Anterior cingulate cortex (tissue), 58 donors: ENCODE data around the gene CTBP2.

ENCODE experiments used
- DNase-seq, 58 donors: peaks; one replicate each; lab custom pipeline; 2025; lab: John Stamatoyannopoulos, UW

The CTBP2 gene

DNA sequence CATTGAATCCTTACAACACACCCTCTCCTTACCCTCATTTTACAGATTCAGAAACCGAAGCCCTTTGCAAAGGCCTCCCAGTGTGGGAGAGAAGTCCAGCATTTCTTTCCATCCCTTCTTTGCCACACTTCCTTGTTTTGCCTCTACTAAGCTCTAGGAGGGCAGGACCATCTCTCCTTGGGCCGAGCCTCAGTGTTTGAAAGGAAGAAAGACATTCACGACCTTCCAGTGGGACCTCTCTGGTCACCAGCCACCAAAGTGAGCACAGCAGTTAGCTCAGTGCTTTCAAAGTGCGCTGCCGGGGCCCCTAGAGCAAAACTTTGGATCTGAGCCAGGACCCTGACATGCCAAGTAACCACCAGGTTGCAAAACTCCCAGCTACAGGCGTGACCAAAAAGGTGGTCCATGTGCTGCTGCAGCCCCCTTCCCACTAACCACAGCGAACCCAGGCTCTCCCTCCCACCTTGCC lies 12.4 kb downstream of the CTBP2 start:
- peak in 1 of 58 donors; percentile 32 for DNase-seq

DNA sequence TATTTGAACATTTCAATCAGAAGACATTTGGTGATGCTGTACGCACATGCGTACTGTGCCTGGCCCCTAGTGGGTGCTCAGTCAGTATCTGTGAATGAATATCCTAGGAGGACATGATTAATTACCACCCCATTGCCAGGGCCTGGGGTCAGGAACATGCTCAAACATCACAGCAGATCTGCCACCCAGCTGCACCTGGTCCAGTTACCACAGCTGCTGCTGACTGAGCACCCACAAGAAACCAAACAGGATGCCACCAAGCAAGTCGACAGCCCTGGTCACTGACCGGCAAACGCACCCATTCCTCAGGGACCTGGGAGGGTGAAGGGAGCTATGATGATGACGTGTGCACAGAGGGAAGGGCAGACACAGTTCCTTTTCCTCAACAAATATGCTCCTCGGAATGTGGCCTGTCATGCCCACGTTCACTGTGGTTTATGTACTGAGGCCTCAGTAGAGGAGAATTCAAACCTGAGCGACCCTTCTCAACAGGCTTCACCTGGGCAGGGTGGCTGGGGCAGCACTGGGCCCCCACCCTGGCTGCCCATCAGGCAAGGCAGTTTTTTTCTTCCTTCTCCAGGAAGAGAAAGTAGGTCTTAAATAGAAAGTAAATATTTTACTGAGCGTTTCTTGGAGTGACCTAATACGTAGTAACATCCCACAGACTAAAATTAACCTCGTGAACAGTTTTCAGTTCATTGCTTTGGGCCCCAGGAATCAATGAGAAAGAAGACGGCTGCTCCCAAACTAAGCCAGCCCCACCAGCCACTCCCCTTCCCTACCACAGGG lies 13.4 kb downstream of the CTBP2 start:
- DNase-seq = no peak

DNA sequence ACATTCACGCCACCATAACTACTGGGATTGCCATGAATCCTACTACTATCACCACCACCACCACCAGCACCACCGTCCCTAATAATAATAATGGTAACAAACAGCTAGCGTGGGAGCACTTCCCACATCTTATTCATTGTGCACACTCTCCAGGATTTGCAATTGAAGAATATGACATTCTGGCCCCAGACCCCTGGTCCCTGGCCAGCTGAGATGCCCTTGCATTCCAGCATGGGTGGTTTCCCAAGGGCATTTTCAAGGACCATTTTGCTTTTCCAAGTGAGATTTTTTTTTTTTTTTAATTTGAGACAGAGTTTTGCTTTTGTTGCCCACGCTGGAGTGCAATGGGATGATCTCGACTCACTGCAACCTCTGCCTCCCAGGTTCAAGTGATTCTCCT lies 14.7 kb downstream of the CTBP2 start:
- no peak for DNase-seq

DNA sequence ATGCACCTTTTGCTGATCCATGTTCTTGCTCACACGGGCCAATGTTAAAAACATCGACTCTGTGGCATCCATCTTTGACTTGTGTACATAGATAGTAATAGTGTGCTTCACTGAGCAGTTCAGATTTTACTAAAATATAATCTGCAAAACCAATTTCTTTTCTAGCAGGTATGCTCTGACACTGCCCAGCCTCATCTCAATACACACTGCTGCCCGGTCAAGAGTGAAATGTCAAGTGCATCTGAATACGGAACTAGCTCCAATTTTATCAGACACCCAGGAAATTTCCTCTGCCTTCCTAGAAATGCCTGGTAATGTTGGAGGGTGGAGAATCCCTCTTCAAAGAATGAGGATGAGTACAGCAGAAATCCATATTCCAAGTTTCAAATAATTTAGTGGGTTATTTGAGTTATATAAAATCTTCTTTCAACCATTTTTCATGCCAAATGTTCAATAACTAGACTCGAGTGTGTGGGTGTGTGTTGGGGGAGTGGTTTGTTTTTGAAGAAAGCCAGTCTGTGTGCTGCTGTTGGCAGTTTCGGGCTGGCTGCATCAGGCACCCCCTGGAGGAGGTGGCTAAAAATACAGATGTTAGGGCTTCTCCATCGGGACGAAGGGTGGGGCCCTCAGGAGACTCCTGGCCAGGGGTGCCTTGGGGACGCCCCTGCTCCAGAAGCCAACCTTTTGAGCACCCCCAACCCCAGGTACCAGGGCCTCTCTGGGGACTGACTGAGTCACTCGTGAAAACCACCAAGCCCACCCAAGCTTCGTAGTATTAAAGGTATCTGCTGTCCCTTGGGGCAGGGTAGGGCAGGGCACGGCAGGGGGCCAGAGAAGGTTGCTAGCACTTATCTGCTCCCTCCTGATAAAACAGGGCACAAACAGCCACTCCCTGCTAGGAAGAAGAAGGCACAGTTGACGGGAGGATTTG lies 15.4 kb downstream of the CTBP2 start:
- DNase-seq = peak in 25 of 58 donors; percentile 12 to 64 (median 32)

GRCh38 chr10:125144206-125144605 lies 16.2 kb downstream of the CTBP2 start:
- peak in 3 of 58 donors; percentile 22 to 34 (median 31) for DNase-seq

GRCh38 chr10:125142946-125143345 lies 17.4 kb downstream of the CTBP2 start:
- no peak for DNase-seq

- no peak for DNase-seq
These were observed 18.4 kb downstream of the CTBP2 start for GRCh38 chr10:125141860-125142484.

GRCh38 chr10:125141150-125141859 lies 19.1 kb downstream of the CTBP2 start:
- DNase-seq = no peak

- DNase-seq = no peak
These were observed 20.2 kb downstream of the CTBP2 start for GRCh38 chr10:125140151-125140550.

DNA sequence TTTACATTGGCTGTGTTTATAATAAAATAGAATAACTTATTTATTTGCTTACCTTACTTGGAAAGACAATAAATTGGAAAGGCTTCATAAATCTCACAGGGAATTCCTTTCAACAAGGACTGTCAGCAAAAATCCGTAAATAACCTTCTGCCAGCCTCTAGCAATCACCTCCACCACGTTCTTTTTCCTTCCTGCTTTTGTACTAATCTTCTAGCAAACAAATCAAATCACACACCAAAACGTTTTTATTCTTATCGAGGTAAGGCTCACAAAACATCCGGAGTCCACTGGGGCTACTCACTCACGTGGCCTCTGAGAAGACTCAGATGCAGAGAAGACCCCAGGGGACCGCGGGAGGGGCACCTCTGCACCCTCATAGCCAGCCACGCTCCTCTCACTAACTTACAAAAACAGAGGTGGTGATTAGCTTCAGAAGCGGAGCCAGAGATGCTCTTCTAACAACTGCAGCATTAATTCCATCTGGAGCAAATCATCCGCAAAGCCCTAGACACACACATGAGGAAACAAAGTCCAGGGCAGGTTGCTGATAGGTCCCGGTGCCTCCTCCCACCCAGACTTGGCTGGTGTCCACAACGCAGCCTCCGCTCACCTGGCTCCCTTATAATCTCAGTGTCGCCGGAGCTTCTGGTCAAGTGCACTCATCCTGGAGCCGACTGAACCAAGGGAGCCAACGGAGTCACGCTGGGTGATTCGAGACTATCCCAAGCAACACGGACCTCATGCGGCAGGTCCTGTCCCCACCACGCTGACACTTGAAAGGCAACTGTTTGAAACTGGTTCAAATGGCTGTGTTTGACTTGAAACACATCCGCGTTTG lies 22.5 kb downstream of the CTBP2 start:
- no peak for DNase-seq

DNA sequence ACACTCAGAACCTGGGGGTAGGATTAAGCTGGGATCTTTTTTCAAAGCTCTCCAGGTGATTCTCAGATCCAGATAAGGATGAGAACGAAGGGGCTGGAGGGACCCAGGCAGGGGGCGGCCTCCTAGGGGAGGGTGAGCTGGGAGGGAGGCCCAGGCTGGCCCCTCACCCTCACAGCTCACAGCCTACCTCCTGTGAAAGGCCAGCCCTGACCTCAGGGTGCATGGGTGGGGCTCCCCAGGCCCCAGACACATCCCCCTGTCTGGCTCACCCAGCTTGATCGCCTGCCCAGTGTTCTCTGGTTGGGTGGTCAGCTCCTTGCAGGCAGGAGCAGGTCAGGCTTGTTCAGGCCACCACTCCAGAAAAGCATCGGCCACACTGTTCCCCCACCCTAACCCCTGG lies 24.3 kb downstream of the CTBP2 start:
- no peak for DNase-seq

- no peak for DNase-seq
These were observed 24.7 kb downstream of the CTBP2 start for GRCh38 chr10:125135771-125136035.

- DNase-seq = no peak
These were observed 25.2 kb downstream of the CTBP2 start for GRCh38 chr10:125134916-125135770.

GRCh38 chr10:125134483-125134848 lies 25.9 kb downstream of the CTBP2 start:
- no peak for DNase-seq

DNA sequence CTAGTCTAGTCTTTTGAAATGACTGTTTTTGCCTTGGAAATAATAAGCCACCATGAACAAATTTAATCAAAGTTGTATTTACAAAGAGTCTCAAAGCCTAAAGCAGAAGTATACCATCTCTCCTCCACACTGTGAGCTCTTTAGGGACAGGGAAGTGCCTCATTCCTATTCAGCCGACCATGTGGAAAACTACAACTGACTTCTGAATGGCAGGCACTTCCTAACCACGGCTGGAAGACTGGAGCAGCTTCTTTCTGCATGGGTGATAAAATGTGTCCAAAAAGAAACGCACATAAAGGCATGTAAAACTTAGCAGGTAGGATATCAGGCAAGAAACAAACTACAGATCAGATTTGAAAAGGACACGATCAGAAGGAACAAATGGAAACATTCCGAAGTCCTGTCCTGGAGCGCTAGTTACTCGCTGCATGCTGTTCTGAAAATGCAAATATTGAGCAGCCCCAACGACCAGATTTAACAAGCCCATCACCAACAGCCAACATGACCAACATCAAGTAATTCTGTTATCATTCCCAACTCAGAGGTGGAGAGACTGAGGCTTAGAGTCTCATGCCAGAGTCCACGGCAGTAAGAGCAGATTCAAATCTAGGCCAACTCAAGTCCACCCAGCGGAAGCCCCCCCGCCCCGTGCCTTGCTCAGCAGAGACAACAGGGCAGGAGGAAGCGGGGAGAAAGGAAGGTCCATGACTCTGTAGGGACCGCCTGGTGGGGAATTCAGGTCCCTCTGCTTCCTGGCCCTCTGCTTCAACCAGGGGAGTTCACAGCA lies 26.5 kb downstream of the CTBP2 start:
- DNase-seq = no peak

DNA sequence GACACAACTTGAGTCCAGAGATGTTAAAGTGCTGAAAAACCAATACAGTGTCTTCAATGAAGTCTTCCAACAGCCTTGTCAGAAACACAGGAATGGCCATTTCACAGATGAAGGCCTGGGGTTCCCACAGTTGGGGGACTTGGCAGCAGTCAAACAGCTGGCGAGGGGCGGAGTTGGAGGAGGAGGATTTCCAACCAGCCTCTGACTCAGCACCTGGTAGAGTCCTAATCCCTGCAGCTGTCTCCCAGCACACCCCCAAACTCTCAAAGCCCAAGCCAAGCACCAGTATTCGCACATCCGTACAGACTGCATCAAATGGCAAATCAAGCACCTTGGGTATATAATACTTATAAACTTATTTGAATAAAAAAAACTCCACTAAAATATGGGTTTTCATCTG lies 28.0 kb downstream of the CTBP2 start:
- no peak for DNase-seq

DNA sequence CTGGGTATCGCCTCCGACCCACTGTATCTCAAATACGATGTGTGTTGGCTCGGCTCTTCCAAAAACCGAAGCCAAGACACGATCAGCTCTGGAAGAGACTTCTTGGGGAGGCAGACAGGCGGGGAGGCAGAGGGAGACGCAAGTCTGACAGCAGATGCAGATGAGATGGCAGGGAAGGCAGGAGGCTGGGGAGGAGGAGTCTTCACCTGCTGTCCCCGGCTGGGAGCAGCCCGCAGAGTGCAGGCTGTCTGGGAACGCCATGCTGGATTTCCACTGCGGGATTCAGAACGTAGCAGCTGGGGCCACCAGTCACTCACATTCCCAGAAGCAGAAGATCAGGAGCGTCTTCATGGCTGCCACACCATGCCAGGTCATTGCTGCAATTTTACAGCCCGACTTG lies 29.4 kb downstream of the CTBP2 start:
- DNase-seq = no peak

DNA sequence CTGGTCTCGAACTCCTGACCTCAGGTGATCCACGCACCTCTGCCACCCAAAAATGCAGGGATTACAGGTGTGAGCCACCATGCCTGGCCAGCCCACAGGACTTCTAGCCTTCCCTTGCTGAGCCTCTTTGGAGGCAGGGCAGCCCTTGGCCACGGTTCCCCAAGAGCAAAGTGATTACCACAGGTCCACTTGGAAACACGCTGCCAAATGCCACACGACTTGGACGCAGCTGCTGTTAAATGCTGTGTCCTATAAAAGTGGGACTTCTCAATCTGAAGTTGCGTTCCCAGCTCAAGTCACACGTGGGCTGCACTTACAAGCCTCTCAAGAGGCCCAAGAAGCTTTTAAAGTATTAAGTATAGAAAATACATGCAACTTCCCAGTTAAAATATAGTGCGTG lies 30.1 kb downstream of the CTBP2 start:
- DNase-seq = no peak
